Ovary (tissue), 9 donors: Measurements from ENCODE around the gene TMEM63C. TPM values are rescaled to one million over a fixed set of nuclear protein-coding genes. Genes with fewer than 3 reads are reported as not detected.

ENCODE experiments used
- DNase-seq, 5 donors: peaks; one replicate each; pipeline ENCODE4 v3.0.0-alpha.2; 2019 to 2020
- H3K27ac ChIP-seq, 2 donors: fragments of 200-600 bp; one replicate each; pipeline versions ENCODE4 v1.5.1 to v1.8.0; 2019 to 2022
- H3K27me3 ChIP-seq: fragments of 200-600 bp; one replicate; pipeline ENCODE4 v1.8.0; 2022
- H3K36me3 ChIP-seq: fragments of 200-600 bp; sonication (generic); one replicate; pipeline ENCODE4 v1.5.1; 2019
- H3K4me1 ChIP-seq: one replicate; pipeline ENCODE4 v1.8.1; 2013; ENCODE audit warnings: mild to moderate bottlenecking, moderate library complexity; ENCODE audit not compliant: insufficient read depth
- H3K4me3 ChIP-seq: fragments of 200-600 bp; sonication (generic); one replicate; pipeline ENCODE4 v1.5.1; 2017
- H3K9me3 ChIP-seq, 2 donors: fragments of 200-600 bp in 1 of 2; sonication (generic) in 1 of 2; one replicate each; pipeline versions ENCODE4 v1.5.1 to v1.8.1; 2013 to 2019; ENCODE audit warnings: mild to moderate bottlenecking in 1 of 2, moderate library complexity in 1 of 2
- CTCF ChIP-seq, 3 donors: fragments of 450-650 bp in 2 of 3; fragments of 200-600 bp in 1 of 3; IDR thresholded peaks; one replicate each; pipeline versions ENCODE4 v1.5.1 to v1.8.0; 2016 to 2022; ENCODE audit warnings: antibody characterized with exemption in 3 of 3, mild to moderate bottlenecking in 1 of 3
- EP300 ChIP-seq: sonication (generic); formaldehyde crosslinking; IDR thresholded peaks from one replicate; pipeline ENCODE4 v1.6.1; 2017; ENCODE audit warnings: antibody characterized with exemption
- POLR2A ChIP-seq: fragments of 450-650 bp; IDR thresholded peaks from one replicate; pipeline ENCODE4 v1.6.1; 2017; ENCODE audit warnings: antibody characterized with exemption, mild to moderate bottlenecking, moderate library complexity
- WGBS, 3 donors: extraction: QIAGEN DNeasy Blood & Tissue Kit in 1 of 3; methylation state at CpG; one replicate each; pipeline versions ENCODE4 v1.1.5 to v1.1.7; 2013 to 2017; 5-methylcytosine and 5-hydroxymethylcytosine counted together
- intact Hi-C, 4 donors: fragments of 100-400 bp; cut with DNase I; formaldehyde crosslinking; loops; one replicate each; pipeline versions ENCODE4 v1.11.0 to v1.15.1; 2022 to 2023
- polyA plus RNA-seq, 2 donors: library from polyadenylated mRNA; stranded (reverse); fragments of 200-250 nt in 1 of 2; fragments of 350-450 nt in 1 of 2; fragmentation: Illumina TruSeq in 1 of 2; extraction: RNeasy Lipid Tissue Mini Kit (QIAGEN cat#74804) in 1 of 2; gene quantifications; one replicate each; pipeline ENCODE4 v1.2.3, GENCODE V29; 2013 to 2014
- total RNA-seq, 7 donors: library from RNA; depleted of rRNA in 2 of 7; stranded (reverse); fragments of >200 nt in 2 of 7; fragmentation: NEBNext Ultra II Directional in 3 of 7; extraction: Animal tissue kit (Norgen Biotek cat#: 25700) in 3 of 7; gene quantifications; one replicate each; pipeline versions ENCODE4 v1.1.0 to v1.2.4, GENCODE V29; 2016 to 2023
- donor health status: DM: no; HTN: no; CAD: no; lungs with moderate emphysema.
- donor health status: DM: no; HTN: no; CAD: no.
- donor health status: Bipolar disorder and iron deficiency.
- donor health status: DM: yes; HTN: yes; CAD: no.
- donor health status: DM: no; HTN: no; CAD: no.
- donor health status: DM: yes; HTN: yes; CAD: no.

TMEM63C gene
- total and polyA plus RNA-seq, 9 donors: 0.16 to 1.7 (median 0.25) TPM; not detected in 1

- intact Hi-C loops: no loop called here
- no peaks in the 10 kb centered on the region for H3K27me3 ChIP-seq
- peaks cover 5% of the 10 kb centered on the region for H3K4me1 ChIP-seq
- TF ChIP-seq POLR2A: no peak
- no peak for TF ChIP-seq CTCF (IDR thresholded peaks at IDR 0.05)
- TF ChIP-seq EP300: no peak
- 91 to 95% (median 94%) methylated on average over 5 of the region's 5 CpGs for WGBS, 3 donors
- no peak overlapping the region for H3K4me3 ChIP-seq
- H3K27ac ChIP-seq: no peak overlapping the region
- no peaks in the 10 kb centered on the region for H3K36me3 ChIP-seq
- H3K9me3 ChIP-seq: no peaks in the 10 kb centered on the region
- DNase-seq: no peak
Measured at GRCh38 chr14:77302926-77303325, 121.3 kb downstream of the TMEM63C start.

GRCh38 chr14:77303417-77304156, 122.0 kb downstream of the TMEM63C start:
- H3K4me3 ChIP-seq: no peak overlapping the region
- no peaks in the 10 kb centered on the region for H3K36me3 ChIP-seq
- no peaks in the 10 kb centered on the region for H3K9me3 ChIP-seq
- intact Hi-C loops: loop anchor here in 1 of 4 donors (2.0 kb wide), 1 partner anchor 67 kb away; no protein-coding TSS in a partner anchor
- DNase-seq: no peak
- 55 to 57% (median 57%) methylated on average over 4 of the region's 4 CpGs for WGBS, 3 donors
- H3K4me1 ChIP-seq: peaks cover 5% of the 10 kb centered on the region
- no peaks in the 10 kb centered on the region for H3K27me3 ChIP-seq
- H3K27ac ChIP-seq: no peak overlapping the region
- TF ChIP-seq EP300 (no peak), POLR2A (no peak), CTCF (IDR thresholded peaks at IDR 0.05) (no peak)

- no peak overlapping the region for H3K4me3 ChIP-seq
- WGBS, 3 donors: 71 to 75% (median 73%) methylated on average over 4 of the region's 4 CpGs
- TF ChIP-seq EP300 (no peak), POLR2A (no peak), CTCF (IDR thresholded peaks at IDR 0.05) (no peak)
- no peaks in the 10 kb centered on the region for H3K9me3 ChIP-seq
- intact Hi-C loops: loop anchor here in 1 of 4 donors (2.0 kb wide), 1 partner anchor 65 kb away; no protein-coding TSS in a partner anchor
- H3K36me3 ChIP-seq: no peaks in the 10 kb centered on the region
- no peak for DNase-seq
- no peaks in the 10 kb centered on the region for H3K27me3 ChIP-seq
- H3K4me1 ChIP-seq: peaks cover 5% of the 10 kb centered on the region
- H3K27ac ChIP-seq: no peak overlapping the region
Measured at GRCh38 chr14:77305696-77306095, 124.1 kb downstream of the TMEM63C start.

- Histone ChIP-seq H3K36me3 (no peaks in the 10 kb centered on the region), H3K27me3 (no peaks in the 10 kb centered on the region), H3K4me3 (no peak overlapping the region), H3K4me1 (peaks cover 5% of the 10 kb centered on the region), H3K27ac (no peak overlapping the region), H3K9me3 (no peaks in the 10 kb centered on the region)
- no peak for DNase-seq
- 31 to 41% (median 34%) methylated on average over 3 of the region's 3 CpGs for WGBS, 3 donors
- TF ChIP-seq CTCF (IDR thresholded peaks at IDR 0.05): no peak
- intact Hi-C loops: no loop called here
Measured at GRCh38 chr14:77306416-77306815, 124.8 kb downstream of the TMEM63C start.
